H1 (cell line): Measurements from ENCODE around the gene FOXD2. TPM values are rescaled to one million over a fixed set of nuclear protein-coding genes. Genes with fewer than 3 reads are reported as not detected.

Experiments
- CTCF ChIA-PET: fragments of 300-600 bp; sonication (Branson Sonifier 250); formaldehyde crosslinking; loops from one replicate; lab custom pipeline; 2021; ENCODE audit not compliant: partially characterized antibody; lab: Charles Lee
- POLR2A ChIA-PET: fragments of 300-600 bp; sonication (Branson Sonifier 250); formaldehyde crosslinking; loops from one replicate; lab custom pipeline; 2021; ENCODE audit warnings: inconsistent platforms; ENCODE audit not compliant: partially characterized antibody; lab: Charles Lee
- DNase-seq, 2 experiments: peaks; one replicate each; pipeline versions ENCODE4 v3.0.0 to v3.0.0-alpha.2; 2010 to 2022; ENCODE audit warnings: low spot score in 2 of 2, low read depth in 1 of 2, mixed read lengths in 1 of 2
- FAIRE-seq: peaks from 2 replicates; lab custom pipeline; 2011; peaks lifted over from hg19 to GRCh38; lab: Jason Lieb, UNC
- H2AFZ ChIP-seq: 2 replicates; pipeline ENCODE4 v1.8.1; 2012; ENCODE audit warnings: low read length, inconsistent platforms
- H2AK5ac ChIP-seq: 2 replicates; pipeline ENCODE4 v1.6.1; 2013; ENCODE audit warnings: low read depth, low read length
- H2BK120ac ChIP-seq: replicated peaks from 2 replicates; pipeline ENCODE3; 2013; ENCODE audit warnings: low read depth, low read length, inconsistent platforms
- H2BK12ac ChIP-seq: 2 replicates; pipeline ENCODE4 v1.6.1; 2013; ENCODE audit warnings: low read depth, low read length
- H2BK15ac ChIP-seq: 2 replicates; pipeline ENCODE4 v1.6.1; 2013; ENCODE audit warnings: low read length
- H2BK20ac ChIP-seq: 2 replicates; pipeline ENCODE4 v1.6.1; 2013; ENCODE audit warnings: low read length
- H2BK5ac ChIP-seq: 2 replicates; pipeline ENCODE4 v1.6.1; 2013; ENCODE audit warnings: low read depth, low read length
- H3K14ac ChIP-seq: 2 replicates; pipeline ENCODE4 v1.6.1; 2013; ENCODE audit warnings: inconsistent platforms; ENCODE audit not compliant: insufficient read length
- H3K18ac ChIP-seq: 2 replicates; pipeline ENCODE4 v1.6.1; 2013; ENCODE audit warnings: low read length; ENCODE audit errors: extremely low read depth
- H3K23ac ChIP-seq: 2 replicates; pipeline ENCODE4 v1.6.1; 2013; ENCODE audit warnings: inconsistent platforms; ENCODE audit not compliant: insufficient read length
- H3K23me2 ChIP-seq: 2 replicates; pipeline ENCODE4 v1.6.1; 2013; ENCODE audit warnings: low read depth, low read length
- H3K27ac ChIP-seq: 2 replicates; pipeline ENCODE4 v1.6.1; 2011; ENCODE audit warnings: low read depth, low read length, inconsistent platforms
- H3K27me3 ChIP-seq, 4 experiments: replicated peaks in 1 of 4; 1 replicate in 1 of 4; 2 replicates in 3 of 4; pipeline versions ENCODE4 v1.6.1 to v1.8.1; 2011 to 2013; ENCODE audit warnings: low read length in 3 of 4, mild to moderate bottlenecking in 3 of 4, inconsistent platforms in 2 of 4, mixed read lengths in 2 of 4, moderate library complexity in 1 of 4; ENCODE audit not compliant: control insufficient read depth in 3 of 4, insufficient read depth in 3 of 4; ENCODE audit errors: extremely low read depth in 1 of 4
- H3K36me3 ChIP-seq, 4 experiments: 2 replicates each; pipeline versions ENCODE4 v1.6.1 to v1.8.1; 2011 to 2013; ENCODE audit warnings: mild to moderate bottlenecking in 4 of 4, low read length in 3 of 4, moderate library complexity in 2 of 4, control low read depth in 1 of 4, inconsistent platforms in 1 of 4; ENCODE audit not compliant: insufficient read depth in 4 of 4, control insufficient read depth in 2 of 4
- H3K4ac ChIP-seq: replicated peaks from 2 replicates; pipeline ENCODE3; 2013; ENCODE audit warnings: low read length, low read depth, mixed read lengths, inconsistent platforms; ENCODE audit not compliant: insufficient read length
- H3K4me1 ChIP-seq, 4 experiments: replicated peaks in 1 of 4; 1 replicate in 1 of 4; 2 replicates in 3 of 4; pipeline versions ENCODE4 v1.6.1 to v1.8.1; 2011 to 2013; ENCODE audit warnings: low read length in 3 of 4, inconsistent platforms in 2 of 4, mixed read lengths in 1 of 4; ENCODE audit not compliant: insufficient read depth in 4 of 4, control insufficient read depth in 3 of 4
- H3K4me2 ChIP-seq, 2 experiments: 2 replicates each; pipeline versions ENCODE4 v1.6.1 to v1.8.1; 2011 to 2013; ENCODE audit warnings: low read depth in 2 of 2, low read length in 2 of 2, control low read depth in 1 of 2, inconsistent platforms in 1 of 2, mild to moderate bottlenecking in 1 of 2; ENCODE audit not compliant: insufficient read depth in 1 of 2
- H3K4me3 ChIP-seq, 4 experiments: fragments of 200-600, 300-600 bp in 1 of 4; sonication (generic), shearing (Covaris generic), sonication (Bioruptor Twin) in 1 of 4; 2 replicates each; pipeline versions ENCODE4 v1.5.1 to v1.8.1; 2011 to 2016; ENCODE audit warnings: low read length in 4 of 4, low read depth in 3 of 4, control low read depth in 2 of 4, inconsistent platforms in 2 of 4, mild to moderate bottlenecking in 2 of 4, mixed read lengths in 1 of 4, moderate library complexity in 1 of 4; ENCODE audit not compliant: insufficient read depth in 2 of 4; ENCODE audit errors: extremely low read depth in 1 of 4
- H3K56ac ChIP-seq: replicated peaks from 2 replicates; pipeline ENCODE3; 2013; ENCODE audit warnings: low read depth, mild to moderate bottlenecking, mixed read lengths, low read length, inconsistent platforms; ENCODE audit not compliant: insufficient read length
- H3K79me1 ChIP-seq: 2 replicates; pipeline ENCODE4 v1.6.1; 2013; ENCODE audit warnings: low read depth, low read length, control low read depth
- H3K79me2 ChIP-seq, 2 experiments: 2 replicates each; pipeline versions ENCODE4 v1.6.1 to v1.8.1; 2012 to 2013; ENCODE audit warnings: low read length in 2 of 2, mild to moderate bottlenecking in 2 of 2, inconsistent platforms in 1 of 2; ENCODE audit not compliant: insufficient read depth in 2 of 2, control insufficient read depth in 1 of 2
- H3K9ac ChIP-seq, 4 experiments: replicated peaks in 1 of 4; 1 replicate in 1 of 4; 2 replicates in 3 of 4; pipeline versions ENCODE4 v1.6.1 to v1.8.1; 2011 to 2013; ENCODE audit warnings: low read depth in 3 of 4, low read length in 3 of 4, control low read depth in 2 of 4, mild to moderate bottlenecking in 2 of 4, moderate library complexity in 2 of 4, inconsistent platforms in 1 of 4; ENCODE audit errors: extremely low read depth in 1 of 4
- H3K9me3 ChIP-seq, 2 experiments: 2 replicates each; pipeline versions ENCODE4 v1.6.1 to v1.8.1; 2012 to 2013; ENCODE audit warnings: mild to moderate bottlenecking in 2 of 2, moderate library complexity in 2 of 2, control low read depth in 1 of 2, inconsistent platforms in 1 of 2, low read depth in 1 of 2, low read length in 1 of 2, mixed read lengths in 1 of 2; ENCODE audit not compliant: insufficient read depth in 2 of 2
- H4K20me1 ChIP-seq, 2 experiments: replicated peaks in 1 of 2; 2 replicates each; pipeline versions ENCODE3 to v1.8.1; 2011 to 2013; ENCODE audit warnings: inconsistent platforms in 2 of 2, low read length in 2 of 2, mild to moderate bottlenecking in 1 of 2; ENCODE audit not compliant: insufficient read depth in 2 of 2, control insufficient read depth in 1 of 2
- H4K5ac ChIP-seq: 2 replicates; pipeline ENCODE4 v1.6.1; 2013; ENCODE audit warnings: low read length, low read depth, mixed read lengths, inconsistent platforms; ENCODE audit not compliant: insufficient read length
- H4K8ac ChIP-seq: 2 replicates; pipeline ENCODE4 v1.8.0; 2013; ENCODE audit warnings: mild to moderate bottlenecking, moderate library complexity, low read length, inconsistent platforms; ENCODE audit not compliant: insufficient read depth; ENCODE audit errors: extremely low read depth
- H4K91ac ChIP-seq: replicated peaks from 2 replicates; pipeline ENCODE3; 2013; ENCODE audit warnings: low read length, mixed read lengths, inconsistent platforms; ENCODE audit not compliant: insufficient read length
- CREB1 ChIP-seq: IDR thresholded peaks from 2 replicates; pipeline ENCODE4 v1.6.1; 2012; ENCODE audit warnings: inconsistent platforms
- KDM1A ChIP-seq: fragments of 200-600, 300-600 bp; sonication (generic); IDR thresholded peaks from 2 replicates; pipeline ENCODE4 v1.7.1; 2016; ENCODE audit warnings: mild to moderate bottlenecking, low read length, borderline replicate concordance
- YY1 ChIP-seq: IDR thresholded peaks from 2 replicates; pipeline ENCODE4 v1.6.1; 2011; ENCODE audit warnings: low read depth, mild to moderate bottlenecking, low read length
- WGBS, 2 experiments: shearing (Covaris generic) in 1 of 2; methylation state at CpG; one replicate each; pipeline versions ENCODE4 v1.1.6 to v1.1.7; 2013 to 2015; ENCODE audit warnings: low lambda C conversion rate in 2 of 2, mixed read lengths in 2 of 2, inconsistent platforms in 1 of 2, low coverage in 1 of 2, missing lambda C conversion rate in 1 of 2; ENCODE audit not compliant: insufficient replicate concordance in 2 of 2, insufficient coverage in 1 of 2, insufficient read length in 1 of 2; ENCODE audit errors: extremely low coverage in 1 of 2, missing lambda C conversion rate in 1 of 2; 5-methylcytosine and 5-hydroxymethylcytosine counted together
- polyA plus RNA-seq, 7 experiments: library from polyadenylated mRNA; depleted of rRNA in 3 of 7; stranded (reverse) in 5 of 7; unstranded in 2 of 7; fragments of >200 nt in 5 of 7; fragments of 200-250 nt in 2 of 7; gene quantifications; 1 replicate in 5 of 7; 2 replicates in 1 of 7; 4 replicates in 1 of 7; pipeline versions ENCODE4 v1.2.1 to v1.2.3, GENCODE V29; 2011 to 2013; ENCODE audit warnings: missing spikeins in 2 of 7, mixed read lengths in 2 of 7
- total RNA-seq: library from RNA; stranded (reverse); fragmentation: NEBNext Ultra II Directional; extraction: Animal tissue kit (Norgen Biotek cat#: 25700); gene quantifications from 2 replicates; pipeline ENCODE4 v1.2.1, GENCODE V29; 2021

The FOXD2 gene
- total and polyA plus RNA-seq, 2 of the 8 experiments (the other 6 are each of a cell fraction or from before 2014, with no cell fraction given) = not detected

- H2BK5ac ChIP-seq = no peak overlapping the region
- no peak for DNase-seq
- H3K14ac ChIP-seq = no peak overlapping the region
- H3K9me3 ChIP-seq = no peaks in the 10 kb centered on the region
- H3K56ac ChIP-seq = no peak overlapping the region
- H2BK15ac ChIP-seq = no peak overlapping the region
- H4K5ac ChIP-seq = no peak overlapping the region
- H3K4me1 ChIP-seq = no peaks in the 10 kb centered on the region; a peak in 1 of 7 replicates
- no peaks in the 10 kb centered on the region for H3K79me2 ChIP-seq
- WGBS, 2 experiments = 88% methylated on average over 6 of the region's 6 CpGs; no CpG with 5 or more reads in 1 of the 2 experiments
- POLR2A ChIA-PET = interaction anchor here (1.2 kb wide), 1 partner anchor 13 kb away, joined by 4 read pairs; no protein-coding TSS in a partner anchor
- H4K8ac ChIP-seq = no peak overlapping the region
- H2AK5ac ChIP-seq = no peak overlapping the region
- no peak overlapping the region for H3K4me2 ChIP-seq
- FAIRE-seq = no peak
- CTCF ChIA-PET = interaction anchor here (1.1 to 11.5 kb wide), 6 partner anchors 9 to 205 kb away, joined by 3 to 140 read pairs (median 8); partner anchors contain the start of gene FOXD2
- no peak overlapping the region for H2BK12ac ChIP-seq
- peaks cover 0 to 8% (median 0%) of the 10 kb centered on the region in 4 experiments; a peak in 1 of 8 replicates for H3K36me3 ChIP-seq
- H4K20me1 ChIP-seq = peaks cover 4% of the 10 kb centered on the region in 2 experiments
- H3K79me1 ChIP-seq = no peaks in the 10 kb centered on the region
- no peak for TF ChIP-seq YY1
- TF ChIP-seq KDM1A = no peak
- TF ChIP-seq CREB1 = no peak
- no peak overlapping the region for H3K4ac ChIP-seq
- peaks cover 7% of the 10 kb centered on the region; the same call in 1 of the 2 replicates for H3K23me2 ChIP-seq
- H2BK20ac ChIP-seq = no peak overlapping the region
- no peak overlapping the region for H2BK120ac ChIP-seq
- no peak overlapping the region for H2AFZ ChIP-seq
- H3K27ac ChIP-seq = no peak overlapping the region
- peaks cover 43 to 76% (median 70%) of the 10 kb centered on the region in 4 experiments for H3K27me3 ChIP-seq
- no peak overlapping the region for H3K23ac ChIP-seq
- H4K91ac ChIP-seq = no peak overlapping the region
- H3K9ac ChIP-seq = no peak overlapping the region
- H3K4me3 ChIP-seq = no peak overlapping the region
- H3K18ac ChIP-seq = no peak overlapping the region
These were observed 19.0 kb upstream of the FOXD2 start for GRCh38 chr1:47418681-47419325.
